HG03520 (cell line): ENCODE results near the gene RARA.
"Not testable (repeated sequence)": the region's sequence is repeated elsewhere in the genome, so short reads cannot be mapped to it uniquely, and the experiment has no call there.

Experiments
- ATAC-seq: cut with Tn5 transposase; IDR thresholded peaks from one replicate; pipeline ENCODE4 v1.9.1; 2021; ENCODE audit warnings: mild to moderate bottlenecking, moderate library complexity; ENCODE audit not compliant: unreplicated experiment

The RARA gene

GRCh38 chr17:40372644-40373043 is 63.7 kb downstream of the RARA start:
- ATAC-seq = not testable (repeated sequence)

GRCh38 chr17:40373324-40373723 is 64.3 kb downstream of the RARA start:
- no peak for ATAC-seq

GRCh38 chr17:40373999-40374398 is 65.0 kb downstream of the RARA start:
- no peak for ATAC-seq

- no peak for ATAC-seq
Measured at GRCh38 chr17:40374821-40375498, 66.0 kb downstream of the RARA start.

GRCh38 chr17:40375786-40376185 is 66.8 kb downstream of the RARA start:
- ATAC-seq = not testable (repeated sequence)

GRCh38 chr17:40376541-40376940 is 67.6 kb downstream of the RARA start:
- not testable (repeated sequence) for ATAC-seq

- no peak for ATAC-seq
Measured at GRCh38 chr17:40377832-40378231, 68.9 kb downstream of the RARA start.

GRCh38 chr17:40378966-40379365 is 70.0 kb downstream of the RARA start:
- no peak for ATAC-seq

- ATAC-seq = no peak
Measured at GRCh38 chr17:40382251-40382650, 73.3 kb downstream of the RARA start.

- ATAC-seq = not testable (repeated sequence)
Measured at GRCh38 chr17:40386555-40386954, 77.6 kb downstream of the RARA start.

GRCh38 chr17:40399185-40399584 is 90.2 kb downstream of the RARA start:
- ATAC-seq = no peak

- ATAC-seq = no peak
Measured at GRCh38 chr17:40402668-40403067, 93.7 kb downstream of the RARA start.

- ATAC-seq = no peak
Measured at GRCh38 chr17:40404003-40404402, 95.0 kb downstream of the RARA start.
